BLaER1 (cell line): ENCODE data around the gene PRSS22.
A peak's percentile ranks its signal among the peaks of the same experiment; 100 is the strongest.

Source experiments
- H3K27ac ChIP-seq: shearing (Covaris generic); formaldehyde crosslinking; 2 replicates; pipeline ENCODE4 v1.8.1; 2022
- H3K27me3 ChIP-seq: shearing (Covaris generic); formaldehyde crosslinking; 2 replicates; pipeline ENCODE4 v1.8.1; 2022
- H3K36me3 ChIP-seq: shearing (Covaris generic); formaldehyde crosslinking; 2 replicates; pipeline ENCODE4 v1.8.1; 2022
- H3K4me1 ChIP-seq: shearing (Covaris generic); formaldehyde crosslinking; 2 replicates; pipeline ENCODE4 v1.8.1; 2022
- H3K4me2 ChIP-seq: shearing (Covaris generic); formaldehyde crosslinking; 2 replicates; pipeline ENCODE4 v1.8.1; 2022
- H3K4me3 ChIP-seq: shearing (Covaris generic); formaldehyde crosslinking; 2 replicates; pipeline ENCODE4 v1.8.1; 2022
- H3K9ac ChIP-seq: shearing (Covaris generic); formaldehyde crosslinking; 2 replicates; pipeline ENCODE4 v1.8.1; 2022
- H3K9me3 ChIP-seq: shearing (Covaris generic); formaldehyde crosslinking; 2 replicates; pipeline ENCODE4 v1.8.1; 2022
- H4K20me1 ChIP-seq: shearing (Covaris generic); formaldehyde crosslinking; 2 replicates; pipeline ENCODE4 v1.8.1; 2022
- Cebpa-rat ChIP-seq: shearing (Covaris generic); IDR thresholded peaks from 2 replicates; pipeline ENCODE4 v1.8.1; 2022

The PRSS22 gene

GRCh38 chr16:2829501-2830354 lies 28.2 kb downstream of the PRSS22 start, which contains the start of gene ZG16B:
TSS of gene ZG16B (plus strand) at chr16:2830303. CDS start at chr16:2830442, 139 bp downstream.
- TF ChIP-seq Cebpa-rat, result no peak
- Histone ChIP-seq H3K27me3 (no peaks in the 10 kb centered on the region), H3K9ac (peak within 1 kb of the TSS; percentile 20), H3K4me2 (peak within 1 kb of the TSS; percentile 73), H3K9me3 (no peaks in the 10 kb centered on the region), H4K20me1 (no peaks in the 10 kb centered on the region), H3K4me1 (peaks cover 16% of the 10 kb centered on the region), H3K4me3 (no peak within 1 kb of the TSS), H3K27ac (peak within 1 kb of the TSS; percentile 53), H3K36me3 (no peaks in the 10 kb centered on the region)

- Histone ChIP-seq H3K4me1 (peaks cover 16% of the 10 kb centered on the region), H3K9me3 (no peaks in the 10 kb centered on the region), H4K20me1 (no peaks in the 10 kb centered on the region), H3K4me3 (no peak overlapping the region), H3K27ac (no peak overlapping the region), H3K27me3 (no peaks in the 10 kb centered on the region), H3K4me2 (no peak overlapping the region), H3K9ac (no peak overlapping the region), H3K36me3 (no peaks in the 10 kb centered on the region)
- TF ChIP-seq Cebpa-rat, result no peak
Observed at GRCh38 chr16:2828876-2829430, 29.0 kb downstream of the PRSS22 start.

DNA sequence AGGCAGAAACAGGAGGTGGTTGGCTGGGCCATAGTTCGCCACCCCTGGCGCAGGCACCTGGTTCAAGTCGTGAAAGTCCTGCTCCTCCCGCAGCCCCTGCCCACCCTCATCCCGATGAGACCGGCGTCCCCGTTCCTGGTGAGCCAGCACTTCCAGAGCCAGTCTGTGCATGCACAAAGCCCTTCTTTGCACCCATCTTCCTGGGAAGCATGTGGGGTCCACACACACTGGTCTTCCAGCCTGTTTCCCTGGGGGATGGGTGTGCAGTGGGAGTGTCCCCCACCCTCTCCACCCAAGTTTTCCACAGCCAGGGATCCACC lies 29.5 kb downstream of the PRSS22 start:
- H3K36me3 ChIP-seq, result no peaks in the 10 kb centered on the region
- no peaks in the 10 kb centered on the region for H3K27me3 ChIP-seq
- no peak overlapping the region for H3K4me3 ChIP-seq
- no peaks in the 10 kb centered on the region for H4K20me1 ChIP-seq
- H3K27ac ChIP-seq, result no peak overlapping the region
- no peaks in the 10 kb centered on the region for H3K9me3 ChIP-seq
- no peak overlapping the region for H3K4me2 ChIP-seq
- H3K4me1 ChIP-seq, result peaks cover 16% of the 10 kb centered on the region
- no peak overlapping the region for H3K9ac ChIP-seq
- no peak for TF ChIP-seq Cebpa-rat

GRCh38 chr16:2827831-2828520 lies 30.0 kb downstream of the PRSS22 start:
- Histone ChIP-seq H3K27ac (no peak overlapping the region), H3K36me3 (no peaks in the 10 kb centered on the region), H3K4me1 (peaks cover 16% of the 10 kb centered on the region), H3K4me3 (no peak overlapping the region), H4K20me1 (no peaks in the 10 kb centered on the region), H3K4me2 (no peak overlapping the region), H3K9ac (no peak overlapping the region), H3K27me3 (no peaks in the 10 kb centered on the region), H3K9me3 (no peaks in the 10 kb centered on the region)
- TF ChIP-seq Cebpa-rat, result no peak

- Histone ChIP-seq H3K27me3 (no peaks in the 10 kb centered on the region), H3K9me3 (no peaks in the 10 kb centered on the region), H3K27ac (no peak overlapping the region), H3K4me1 (peaks cover 16% of the 10 kb centered on the region), H3K4me2 (no peak overlapping the region), H4K20me1 (no peaks in the 10 kb centered on the region), H3K9ac (no peak overlapping the region), H3K36me3 (no peaks in the 10 kb centered on the region), H3K4me3 (no peak overlapping the region)
- no peak for TF ChIP-seq Cebpa-rat
Observed at GRCh38 chr16:2827374-2827791, 30.6 kb downstream of the PRSS22 start.

DNA sequence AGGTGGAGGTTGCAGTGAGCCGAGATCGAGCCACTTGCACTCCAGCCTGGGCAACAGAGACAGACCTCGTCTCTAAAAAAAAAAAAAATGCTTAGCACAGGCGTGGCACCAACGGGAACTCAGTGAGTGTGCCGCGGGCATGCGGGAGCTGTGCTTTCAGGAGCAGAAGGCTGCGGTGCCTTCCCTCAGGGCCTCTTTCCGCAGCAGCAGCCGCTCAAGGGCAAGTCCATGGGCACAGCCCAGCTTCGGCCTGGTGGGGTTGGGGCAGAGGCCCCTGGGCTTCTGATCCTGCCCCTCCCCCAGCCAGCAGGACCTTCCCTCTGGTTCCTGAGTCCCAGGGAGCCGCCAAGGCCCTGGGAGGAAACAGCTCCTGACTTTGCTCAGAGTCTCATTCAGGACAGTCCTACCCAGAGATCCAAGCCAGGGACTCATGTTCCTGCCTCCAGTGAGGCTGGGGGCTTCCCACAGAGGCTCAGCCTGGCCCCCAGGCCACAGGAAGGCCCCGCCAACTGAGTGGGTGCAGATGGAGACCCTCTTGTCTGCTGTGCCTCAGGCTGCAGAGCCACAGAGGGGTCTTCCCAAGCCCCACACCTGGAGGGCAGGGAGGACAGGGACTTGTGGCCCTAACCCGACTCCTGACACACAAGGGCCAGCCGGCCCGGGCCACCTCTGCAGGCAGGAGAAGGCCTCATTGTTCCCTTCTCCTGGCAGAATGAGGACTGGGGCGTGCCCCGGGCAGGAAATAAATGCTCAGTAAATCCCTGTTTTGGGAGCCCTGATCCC lies 31.2 kb downstream of the PRSS22 start:
- H3K36me3 ChIP-seq, result no peaks in the 10 kb centered on the region
- no peaks in the 10 kb centered on the region for H3K9me3 ChIP-seq
- no peak overlapping the region for H3K4me2 ChIP-seq
- no peak overlapping the region for H3K9ac ChIP-seq
- peaks cover 16% of the 10 kb centered on the region for H3K4me1 ChIP-seq
- H4K20me1 ChIP-seq, result no peaks in the 10 kb centered on the region
- no peaks in the 10 kb centered on the region for H3K27me3 ChIP-seq
- TF ChIP-seq Cebpa-rat, result no peak
- no peak overlapping the region for H3K4me3 ChIP-seq
- no peak overlapping the region for H3K27ac ChIP-seq

- no peaks in the 10 kb centered on the region for H3K27me3 ChIP-seq
Observed at GRCh38 chr16:2825906-2826305, 32.1 kb downstream of the PRSS22 start.

DNA sequence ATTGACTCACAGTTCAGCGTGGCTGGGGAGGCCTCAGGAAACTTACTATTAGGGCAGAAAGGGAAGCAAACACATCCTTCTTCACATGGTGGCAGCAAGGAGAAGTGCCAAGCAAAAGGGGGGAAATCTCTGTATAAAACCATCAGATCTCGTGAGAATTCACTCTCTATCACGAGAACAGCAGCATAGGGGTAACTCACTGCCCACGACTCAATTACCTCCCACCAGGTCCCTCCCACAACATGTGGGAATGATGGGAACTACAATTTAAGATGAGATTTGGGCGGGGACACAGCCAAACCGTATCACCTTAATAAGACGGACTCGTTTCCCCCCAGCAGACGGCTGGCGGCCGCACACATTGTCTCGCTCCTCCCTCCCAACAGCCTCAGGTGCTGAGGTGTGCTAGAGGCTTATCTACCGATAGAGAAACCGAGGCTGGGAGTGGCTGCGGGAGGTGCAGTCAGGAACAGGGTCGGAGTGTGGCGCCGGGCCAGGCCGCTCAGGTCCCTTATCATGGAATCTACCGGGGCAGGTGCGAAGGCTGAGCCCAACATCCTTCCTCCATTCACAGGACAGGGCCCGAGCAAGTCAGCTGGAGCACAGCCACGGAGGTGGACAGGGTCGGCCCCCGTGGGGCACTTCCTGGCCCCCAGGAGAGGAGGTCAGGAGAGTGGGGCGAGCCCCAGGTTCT lies 32.8 kb downstream of the PRSS22 start:
- no peaks in the 10 kb centered on the region for H3K36me3 ChIP-seq
- no peak overlapping the region for H3K9ac ChIP-seq
- H3K4me3 ChIP-seq, result no peak overlapping the region
- H3K27ac ChIP-seq, result no peak overlapping the region
- 0 out of 2 replicates have a peak, but pooled peaks cover 2% of the 10 kb centered on the region for H4K20me1 ChIP-seq
- no peak overlapping the region for H3K4me2 ChIP-seq
- no peaks in the 10 kb centered on the region for H3K27me3 ChIP-seq
- no peaks in the 10 kb centered on the region for H3K9me3 ChIP-seq
- peaks cover 11% of the 10 kb centered on the region for H3K4me1 ChIP-seq
- TF ChIP-seq Cebpa-rat, result no peak

More at GRCh38 chr16:2825906-2826305, 32.1 kb downstream of the PRSS22 start:
- H3K9ac ChIP-seq, result no peak overlapping the region
- no peaks in the 10 kb centered on the region for H3K36me3 ChIP-seq
- H3K9me3 ChIP-seq, result no peaks in the 10 kb centered on the region
- TF ChIP-seq Cebpa-rat, result no peak
- H3K27ac ChIP-seq, result no peak overlapping the region
- H3K4me3 ChIP-seq, result no peak overlapping the region
- H4K20me1 ChIP-seq, result no peaks in the 10 kb centered on the region
- H3K4me2 ChIP-seq, result no peak overlapping the region
- H3K4me1 ChIP-seq, result peaks cover 16% of the 10 kb centered on the region

- Histone ChIP-seq H3K9ac (no peak overlapping the region), H4K20me1 (0 out of 2 replicates have a peak, but pooled peaks cover 7% of the 10 kb centered on the region), H3K4me1 (peaks cover 5% of the 10 kb centered on the region), H3K36me3 (no peaks in the 10 kb centered on the region), H3K9me3 (no peaks in the 10 kb centered on the region), H3K4me3 (no peak overlapping the region), H3K4me2 (no peak overlapping the region), H3K27ac (no peak overlapping the region), H3K27me3 (no peaks in the 10 kb centered on the region)
- no peak for TF ChIP-seq Cebpa-rat
Observed at GRCh38 chr16:2824626-2825025, 33.3 kb downstream of the PRSS22 start.
